Panc1 (cell line): Measurements from ENCODE around the gene CCDC69.

Source experiments
- TF ChIP-seq, protein P1 (sequence below): fragments of 450-650 bp; IDR thresholded peaks from 2 replicates; pipeline ENCODE4 v1.5.1; 2017; ENCODE audit warnings: mild to moderate bottlenecking
- TF ChIP-seq, protein P2 (sequence below), 2 experiments: IDR thresholded peaks; 2 replicates each; pipeline ENCODE4 v1.6.1; 2011 to 2012; ENCODE audit warnings: low read depth in 2 of 2, control low read depth in 1 of 2, low read length in 1 of 2, mild to moderate bottlenecking in 1 of 2, moderate library complexity in 1 of 2; ENCODE audit not compliant: insufficient read depth in 1 of 2

DNA sequence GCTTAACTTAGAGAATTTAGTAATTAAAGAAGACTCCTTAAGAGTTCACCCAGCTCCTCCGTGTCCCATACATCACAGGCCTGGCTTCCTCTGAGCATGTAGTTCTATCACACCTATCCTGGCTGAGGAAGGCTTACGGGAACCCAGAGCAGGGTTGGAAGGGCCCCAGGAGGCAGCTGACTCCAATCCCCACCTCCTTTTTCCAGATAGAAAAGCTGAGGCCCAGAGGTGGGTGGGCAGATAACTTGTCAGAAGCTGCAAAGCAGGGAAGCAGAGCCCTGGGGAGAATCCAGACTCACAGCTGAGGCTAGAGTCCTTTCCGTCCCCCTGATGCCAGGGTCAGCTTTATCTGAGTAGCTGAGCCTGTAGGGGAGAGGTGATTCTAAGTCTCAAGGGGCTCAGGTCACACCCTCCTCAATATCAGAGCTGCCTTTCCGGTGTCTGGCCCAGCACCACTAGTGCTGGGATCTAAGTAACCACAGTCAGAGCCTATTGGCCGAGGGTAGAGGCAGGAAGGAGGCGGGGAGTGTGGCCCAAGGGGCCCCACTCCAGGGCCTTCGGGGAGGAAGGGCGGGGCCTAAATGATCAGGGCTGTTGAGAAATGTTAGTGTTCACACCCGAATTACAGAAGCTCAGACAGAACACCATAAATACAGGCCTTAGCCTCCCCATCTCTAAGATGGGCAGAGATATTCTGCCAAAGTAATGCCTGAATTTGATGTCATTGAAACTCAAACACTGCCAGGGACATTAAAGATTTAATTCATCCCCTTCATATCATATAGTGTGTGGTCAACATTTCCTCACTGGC lies 9.9 kb downstream of the CCDC69 start:
- TF ChIP-seq, protein P1, sequence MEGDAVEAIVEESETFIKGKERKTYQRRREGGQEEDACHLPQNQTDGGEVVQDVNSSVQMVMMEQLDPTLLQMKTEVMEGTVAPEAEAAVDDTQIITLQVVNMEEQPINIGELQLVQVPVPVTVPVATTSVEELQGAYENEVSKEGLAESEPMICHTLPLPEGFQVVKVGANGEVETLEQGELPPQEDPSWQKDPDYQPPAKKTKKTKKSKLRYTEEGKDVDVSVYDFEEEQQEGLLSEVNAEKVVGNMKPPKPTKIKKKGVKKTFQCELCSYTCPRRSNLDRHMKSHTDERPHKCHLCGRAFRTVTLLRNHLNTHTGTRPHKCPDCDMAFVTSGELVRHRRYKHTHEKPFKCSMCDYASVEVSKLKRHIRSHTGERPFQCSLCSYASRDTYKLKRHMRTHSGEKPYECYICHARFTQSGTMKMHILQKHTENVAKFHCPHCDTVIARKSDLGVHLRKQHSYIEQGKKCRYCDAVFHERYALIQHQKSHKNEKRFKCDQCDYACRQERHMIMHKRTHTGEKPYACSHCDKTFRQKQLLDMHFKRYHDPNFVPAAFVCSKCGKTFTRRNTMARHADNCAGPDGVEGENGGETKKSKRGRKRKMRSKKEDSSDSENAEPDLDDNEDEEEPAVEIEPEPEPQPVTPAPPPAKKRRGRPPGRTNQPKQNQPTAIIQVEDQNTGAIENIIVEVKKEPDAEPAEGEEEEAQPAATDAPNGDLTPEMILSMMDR: no peak
- TF ChIP-seq, protein P2, sequence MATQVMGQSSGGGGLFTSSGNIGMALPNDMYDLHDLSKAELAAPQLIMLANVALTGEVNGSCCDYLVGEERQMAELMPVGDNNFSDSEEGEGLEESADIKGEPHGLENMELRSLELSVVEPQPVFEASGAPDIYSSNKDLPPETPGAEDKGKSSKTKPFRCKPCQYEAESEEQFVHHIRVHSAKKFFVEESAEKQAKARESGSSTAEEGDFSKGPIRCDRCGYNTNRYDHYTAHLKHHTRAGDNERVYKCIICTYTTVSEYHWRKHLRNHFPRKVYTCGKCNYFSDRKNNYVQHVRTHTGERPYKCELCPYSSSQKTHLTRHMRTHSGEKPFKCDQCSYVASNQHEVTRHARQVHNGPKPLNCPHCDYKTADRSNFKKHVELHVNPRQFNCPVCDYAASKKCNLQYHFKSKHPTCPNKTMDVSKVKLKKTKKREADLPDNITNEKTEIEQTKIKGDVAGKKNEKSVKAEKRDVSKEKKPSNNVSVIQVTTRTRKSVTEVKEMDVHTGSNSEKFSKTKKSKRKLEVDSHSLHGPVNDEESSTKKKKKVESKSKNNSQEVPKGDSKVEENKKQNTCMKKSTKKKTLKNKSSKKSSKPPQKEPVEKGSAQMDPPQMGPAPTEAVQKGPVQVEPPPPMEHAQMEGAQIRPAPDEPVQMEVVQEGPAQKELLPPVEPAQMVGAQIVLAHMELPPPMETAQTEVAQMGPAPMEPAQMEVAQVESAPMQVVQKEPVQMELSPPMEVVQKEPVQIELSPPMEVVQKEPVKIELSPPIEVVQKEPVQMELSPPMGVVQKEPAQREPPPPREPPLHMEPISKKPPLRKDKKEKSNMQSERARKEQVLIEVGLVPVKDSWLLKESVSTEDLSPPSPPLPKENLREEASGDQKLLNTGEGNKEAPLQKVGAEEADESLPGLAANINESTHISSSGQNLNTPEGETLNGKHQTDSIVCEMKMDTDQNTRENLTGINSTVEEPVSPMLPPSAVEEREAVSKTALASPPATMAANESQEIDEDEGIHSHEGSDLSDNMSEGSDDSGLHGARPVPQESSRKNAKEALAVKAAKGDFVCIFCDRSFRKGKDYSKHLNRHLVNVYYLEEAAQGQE (IDR thresholded peaks at IDR 0.05; ENCODE audit: insufficient read depth in 1 of 2, low read depth in 2 of 2, low read length in 1 of 2): no peak
